Right cardiac atrium (tissue), 5 donors: ENCODE measurements around the gene REX1BD. TPM values are rescaled to one million over a fixed set of nuclear protein-coding genes. Genes with fewer than 3 reads are reported as not detected.

Source experiments
- ATAC-seq, 2 donors: fragments of 200-7000 bp; cut with Tn5 transposase; one replicate each; pipeline versions ENCODE4 v1.8.0 to v1.9.1; 2020; ENCODE audit warnings: moderate library complexity in 2 of 2, mild to moderate bottlenecking in 1 of 2
- DNase-seq, 3 donors: peaks; one replicate each; pipeline ENCODE4 v3.0.0-alpha.2; 2020
- H3K27ac ChIP-seq: one replicate; pipeline ENCODE4 v1.5.1; 2013; ENCODE audit warnings: mild to moderate bottlenecking, low read length, control low read depth, moderate library complexity
- H3K27me3 ChIP-seq: one replicate; pipeline ENCODE4 v1.6.1; 2013; ENCODE audit not compliant: control insufficient read depth, insufficient read depth
- H3K4me1 ChIP-seq: one replicate; pipeline ENCODE4 v1.6.1; 2013; ENCODE audit warnings: low read length; ENCODE audit not compliant: control insufficient read depth, insufficient read depth
- H3K4me3 ChIP-seq: one replicate; pipeline ENCODE4 v1.5.1; 2013; ENCODE audit warnings: low read length, control low read depth
- H3K9me3 ChIP-seq: one replicate; pipeline ENCODE4 v1.6.1; 2013; ENCODE audit warnings: low read length; ENCODE audit not compliant: control insufficient read depth
- WGBS: extraction: QIAGEN DNeasy Blood & Tissue Kit; methylation state at CpG from one replicate; pipeline ENCODE4 v1.1.7; 2013; 5-methylcytosine and 5-hydroxymethylcytosine counted together
- intact Hi-C, 4 donors: fragments of 100-400 bp; cut with DNase I; formaldehyde crosslinking; loops; one replicate each; pipeline versions ENCODE4 v1.11.0 to v1.14.0; 2022 to 2023
- polyA plus RNA-seq: library from polyadenylated mRNA; stranded (reverse); fragments of 200-250 nt; gene quantifications from one replicate; pipeline ENCODE4 v1.2.3, GENCODE V29; 2013
- total RNA-seq, 4 donors: library from RNA; stranded (reverse); fragmentation: NEBNext Ultra II Directional; extraction: Animal tissue kit (Norgen Biotek cat#: 25700); gene quantifications; one replicate each; pipeline ENCODE4 v1.2.1, GENCODE V29; 2021
- donor health status: healthy with polysubstance abuse.
- donor health status: DM: no; HTN: yes; CAD: no.
- donor health status: DM: no; HTN: no; CAD: no.
- donor health status: DM: no; HTN: yes; CAD: no; lungs with severe emphysema.
- donor health status: DM: yes; HTN: yes; CAD: no.

The REX1BD gene
- total and polyA plus RNA-seq, 5 donors, result 71.0 to 99.9 (median 81.2) TPM

DNA sequence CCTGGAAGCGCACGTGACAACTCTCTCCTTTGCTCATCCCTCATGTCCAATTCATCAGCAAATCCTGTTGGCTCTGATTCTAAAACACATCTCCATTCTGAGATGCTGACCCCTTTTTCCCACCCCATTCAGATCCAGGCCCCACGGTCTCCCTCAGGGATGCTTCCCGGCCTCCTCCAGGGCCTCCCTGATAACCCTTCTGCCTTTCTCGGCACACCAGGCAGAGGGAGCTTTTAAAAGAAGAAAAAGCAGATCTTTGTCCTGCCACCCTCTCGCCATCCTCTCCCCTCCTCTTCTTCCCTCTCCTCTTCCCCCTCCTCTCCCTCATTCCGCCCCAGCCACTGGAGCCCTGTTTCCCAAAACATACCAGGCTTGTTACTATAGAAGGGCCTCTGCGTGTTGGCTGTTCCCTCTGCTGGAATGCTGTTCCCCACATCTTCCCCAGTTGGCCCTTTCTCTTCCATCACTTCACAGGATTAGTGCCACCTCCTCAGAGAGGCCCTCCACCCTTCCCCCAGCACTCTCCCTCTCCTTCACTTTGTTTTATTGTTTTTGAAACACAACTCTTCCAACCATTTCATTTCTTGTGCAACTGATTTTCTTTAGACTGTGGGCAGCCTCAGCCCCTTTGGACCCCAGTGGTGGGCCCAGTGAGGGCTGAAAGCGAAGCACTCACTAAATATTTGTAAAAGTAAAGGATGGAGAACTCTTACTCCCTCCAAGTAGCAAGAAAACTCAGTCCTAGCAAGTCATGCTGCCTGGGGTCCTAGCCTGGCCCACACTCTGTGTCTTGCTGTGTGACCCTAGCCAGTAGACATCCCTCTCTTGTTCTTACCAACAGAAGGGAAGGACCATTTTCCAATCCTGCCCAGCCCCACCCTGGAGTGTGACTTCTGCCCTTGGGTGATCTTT is 20.5 kb downstream of the REX1BD start:
- DNase-seq (no peak), ATAC-seq (no peak)
- H3K27me3 ChIP-seq, result no peaks in the 10 kb centered on the region
- WGBS, result 53% methylated on average over 9 of the region's 9 CpGs
- no peak overlapping the region for H3K27ac ChIP-seq
- no peaks in the 10 kb centered on the region for H3K4me1 ChIP-seq
- intact Hi-C loops, result no loop called here
- no peak overlapping the region for H3K4me3 ChIP-seq
- H3K9me3 ChIP-seq, result no peaks in the 10 kb centered on the region

DNA sequence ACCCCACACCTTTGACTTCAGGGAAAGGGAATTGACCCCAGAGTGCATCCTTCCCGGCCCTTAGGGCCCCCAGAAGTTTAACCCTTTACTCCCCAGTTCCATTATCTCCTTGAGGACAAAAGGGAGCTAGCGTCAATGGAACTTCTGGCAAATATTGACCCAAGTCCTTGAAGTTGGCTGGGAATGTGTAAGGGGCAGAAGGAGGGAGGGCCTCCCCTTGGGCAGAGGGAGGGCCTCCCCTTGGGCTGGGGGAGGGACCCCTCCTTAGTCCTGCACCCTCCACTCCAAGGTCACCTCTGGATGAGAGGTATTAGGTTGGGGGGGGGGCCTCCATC is 21.1 kb downstream of the REX1BD start:
- intact Hi-C loops, result no loop called here
- 33% methylated on average over 2 of the region's 2 CpGs for WGBS
- no peak for DNase-seq
- H3K27me3 ChIP-seq, result no peaks in the 10 kb centered on the region
- no peaks in the 10 kb centered on the region for H3K4me1 ChIP-seq
- no peak overlapping the region for H3K27ac ChIP-seq
- no peak overlapping the region for H3K4me3 ChIP-seq
- H3K9me3 ChIP-seq, result no peaks in the 10 kb centered on the region
- no peak for ATAC-seq

DNA sequence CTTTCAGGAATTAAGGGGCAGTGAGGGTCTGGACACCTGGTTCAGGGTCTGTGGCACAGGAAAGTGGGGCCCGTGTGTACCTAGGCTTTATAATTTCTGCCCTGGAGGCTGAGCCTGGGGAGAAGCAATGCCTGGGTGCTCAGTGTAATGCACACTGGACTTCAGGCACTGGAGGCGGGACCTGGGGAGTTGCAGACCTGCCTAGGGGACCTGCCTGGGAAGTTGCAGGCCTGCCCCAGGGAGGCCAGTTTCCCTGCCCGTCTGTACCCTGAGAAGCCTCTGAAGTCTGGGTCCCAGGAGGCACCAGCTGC is 21.6 kb downstream of the REX1BD start:
- intact Hi-C loops, result no loop called here
- H3K4me3 ChIP-seq, result no peak overlapping the region
- H3K27ac ChIP-seq, result no peak overlapping the region
- no peaks in the 10 kb centered on the region for H3K27me3 ChIP-seq
- H3K9me3 ChIP-seq, result no peaks in the 10 kb centered on the region
- no peak for ATAC-seq
- H3K4me1 ChIP-seq, result no peaks in the 10 kb centered on the region
- no peak for DNase-seq
- 42% methylated on average over 3 of the region's 3 CpGs for WGBS

- WGBS, result 7% methylated on average over 45 of the region's 45 CpGs
- intact Hi-C loops, result no loop called here
- DNase-seq (no peak), ATAC-seq (no peak)
- Histone ChIP-seq H3K4me3 (no peak overlapping the region), H3K27me3 (no peaks in the 10 kb centered on the region), H3K9me3 (no peaks in the 10 kb centered on the region), H3K27ac (no peak overlapping the region), H3K4me1 (no peaks in the 10 kb centered on the region)
These were observed 22.1 kb downstream of the REX1BD start for GRCh38 chr19:18610556-18611326.

DNA sequence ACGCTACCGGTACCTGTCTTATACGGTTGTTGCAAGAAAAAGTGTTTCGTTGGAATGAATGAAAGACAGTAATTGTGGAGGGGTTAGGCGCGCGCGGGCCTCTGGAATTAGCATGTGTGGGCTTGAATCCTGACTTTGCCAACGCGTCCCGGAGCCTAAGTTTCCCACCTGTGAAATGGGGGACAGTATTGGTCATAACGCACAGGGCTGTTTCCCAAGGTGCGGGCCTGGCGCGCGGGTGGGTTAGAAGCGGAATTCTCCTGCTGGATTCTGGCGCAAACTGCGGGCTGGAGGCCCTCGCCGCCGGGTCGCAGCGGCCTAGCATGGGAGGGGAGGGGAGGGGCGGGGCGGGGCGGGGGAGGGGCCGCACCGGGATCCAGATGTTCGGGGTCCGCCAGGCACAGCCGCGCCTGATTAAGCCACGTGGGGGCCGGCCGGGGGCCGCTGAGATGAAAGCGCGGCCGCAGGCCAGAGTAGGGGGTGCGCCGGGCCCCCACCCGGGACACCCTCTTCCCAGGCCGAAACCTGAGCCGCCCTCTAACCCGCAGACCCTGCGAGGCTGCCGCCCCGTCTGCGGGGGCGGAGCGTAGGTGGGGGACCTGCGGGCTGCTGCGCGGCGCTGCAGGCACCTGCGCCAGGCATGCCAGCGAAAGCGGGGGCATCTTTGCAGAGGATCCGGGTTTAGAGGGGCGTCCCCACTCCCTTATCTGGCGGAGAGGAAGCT is 22.9 kb downstream of the REX1BD start:
- peak overlapping the region; percentile 4 for H3K4me3 ChIP-seq
- no peaks in the 10 kb centered on the region for H3K4me1 ChIP-seq
- no peaks in the 10 kb centered on the region for H3K9me3 ChIP-seq
- WGBS, result 3% methylated on average over 62 of the region's 62 CpGs
- intact Hi-C loops, result no loop called here
- ATAC-seq (no peak), DNase-seq (no peak)
- no peaks in the 10 kb centered on the region for H3K27me3 ChIP-seq
- no peak overlapping the region for H3K27ac ChIP-seq

GRCh38 chr19:18612051-18612771 is 23.6 kb downstream of the REX1BD start:
- no peak for ATAC-seq

DNA sequence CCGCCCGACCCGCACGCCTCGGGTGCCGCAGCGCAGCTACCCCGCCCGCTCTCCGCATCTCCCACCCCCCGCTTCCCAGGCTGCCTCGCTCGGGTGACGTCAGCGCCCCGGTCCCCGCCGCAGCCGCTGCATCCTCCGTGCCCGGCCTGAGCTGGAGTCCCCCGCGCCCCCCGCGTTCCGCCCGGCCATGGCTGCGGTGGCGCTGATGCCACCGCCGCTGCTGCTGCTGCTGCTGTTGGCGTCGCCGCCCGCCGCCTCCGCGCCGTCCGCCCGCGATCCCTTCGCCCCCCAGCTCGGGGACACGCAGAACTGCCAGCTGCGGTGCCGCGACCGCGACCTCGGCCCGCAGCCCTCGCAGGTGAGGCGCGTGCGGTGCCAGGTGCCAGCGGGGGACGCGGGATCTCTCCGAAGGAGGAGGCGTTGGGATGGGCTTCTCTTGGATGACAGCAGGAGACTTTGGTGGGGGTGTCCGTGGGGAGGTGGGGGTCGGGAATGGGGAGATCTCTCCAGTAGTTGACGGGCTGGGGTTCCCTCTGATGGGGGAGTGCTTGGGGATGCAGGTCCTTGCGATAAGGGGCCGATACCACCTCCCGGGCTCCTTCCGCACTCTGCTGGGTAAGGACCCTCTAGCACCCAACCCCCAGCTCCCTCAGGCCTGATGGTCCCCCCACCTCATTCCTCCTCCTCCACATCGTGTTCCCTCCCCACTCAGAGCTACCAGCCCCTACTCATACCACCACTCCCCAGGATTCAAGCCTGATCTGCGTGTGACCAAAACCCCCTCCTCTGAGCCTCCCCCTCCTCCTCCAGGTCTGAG is 24.4 kb downstream of the REX1BD start, which contains the start of gene TMEM59L:
Gene TMEM59L (plus strand): TSS at position 99 of the 817 bp plus-strand sequence. CDS start 89 bp downstream, at position 188.
- no peak for DNase-seq
- WGBS, result 3% methylated on average over 70 of the region's 70 CpGs
- peak; percentile 15 to 34 for ATAC-seq

More at GRCh38 chr19:18612051-18612771, 23.6 kb downstream of the REX1BD start:
- Histone ChIP-seq H3K27ac (no peak overlapping the region), H3K27me3 (no peaks in the 10 kb centered on the region), H3K4me3 (peak overlapping the region; percentile 28), H3K4me1 (no peaks in the 10 kb centered on the region), H3K9me3 (no peaks in the 10 kb centered on the region)
- intact Hi-C loops, result no loop called here
- WGBS, result 1% methylated on average over 30 of the region's 30 CpGs
- DNase-seq, result no peak

GRCh38 chr19:18613589-18614234 is 25.1 kb downstream of the REX1BD start:
- H3K4me1 ChIP-seq, result no peaks in the 10 kb centered on the region
- intact Hi-C loops, result no loop called here
- DNase-seq, result no peak
- H3K27ac ChIP-seq, result no peak overlapping the region
- WGBS, result 43% methylated on average over 23 of the region's 23 CpGs
- H3K27me3 ChIP-seq, result no peaks in the 10 kb centered on the region
- no peak overlapping the region for H3K4me3 ChIP-seq
- H3K9me3 ChIP-seq, result no peaks in the 10 kb centered on the region
- ATAC-seq, result no peak

More for the DNA sequence above, 24.4 kb downstream of the REX1BD start, which contains the start of gene TMEM59L:
- Histone ChIP-seq H3K27me3 (no peaks in the 10 kb centered on the region), H3K9me3 (no peaks in the 10 kb centered on the region), H3K27ac (no peak within 1 kb of the TSS), H3K4me1 (no peaks in the 10 kb centered on the region), H3K4me3 (peak within 1 kb of the TSS; percentile 28)
- intact Hi-C loops, result no loop called here

GRCh38 chr19:18616023-18616422 is 27.4 kb downstream of the REX1BD start:
- Histone ChIP-seq H3K27ac (no peak overlapping the region), H3K27me3 (no peaks in the 10 kb centered on the region), H3K9me3 (no peaks in the 10 kb centered on the region), H3K4me3 (no peak overlapping the region), H3K4me1 (no peaks in the 10 kb centered on the region)
- 96% methylated on average over 3 of the region's 3 CpGs for WGBS
- no peak for DNase-seq
- no peak for ATAC-seq
- intact Hi-C loops, result no loop called here
